Femur (tissue), 1 donor: Measurements from ENCODE around the gene COL6A2.
"Not testable (repeated sequence)": the region's sequence is repeated elsewhere in the genome, so short reads cannot be mapped to it uniquely, and the experiment has no call there.

Experiments used
- DNase-seq: peaks from one replicate; pipeline ENCODE4 v3.0.0-alpha.2; 2017

The COL6A2 gene

GRCh38 chr21:46126309-46127238 lies 28.7 kb downstream of the COL6A2 start:
- peak; percentile 35 for DNase-seq

- peak; percentile 24 for DNase-seq
Observed at GRCh38 chr21:46127239-46128105, 29.6 kb downstream of the COL6A2 start.

GRCh38 chr21:46128106-46128932 lies 30.4 kb downstream of the COL6A2 start:
- DNase-seq, result peak; percentile 25

GRCh38 chr21:46128933-46129571 lies 31.1 kb downstream of the COL6A2 start:
- DNase-seq, result peak; percentile 35

- DNase-seq, result no peak
Observed at GRCh38 chr21:46129846-46130651, 32.1 kb downstream of the COL6A2 start.

GRCh38 chr21:46130831-46131587 lies 33.1 kb downstream of the COL6A2 start:
- DNase-seq, result no peak

GRCh38 chr21:46131588-46131837 lies 33.6 kb downstream of the COL6A2 start:
- no peak for DNase-seq

- DNase-seq, result no peak
Observed at GRCh38 chr21:46131838-46132651, 34.1 kb downstream of the COL6A2 start.

- DNase-seq, result no peak
Observed at GRCh38 chr21:46135782-46136395, 38.0 kb downstream of the COL6A2 start.

GRCh38 chr21:46136739-46137349 lies 38.9 kb downstream of the COL6A2 start:
- no peak for DNase-seq

GRCh38 chr21:46137908-46138307 lies 40.0 kb downstream of the COL6A2 start:
- DNase-seq, result no peak

GRCh38 chr21:46138383-46138970 lies 40.6 kb downstream of the COL6A2 start:
- no peak for DNase-seq

GRCh38 chr21:46139686-46140085 lies 41.8 kb downstream of the COL6A2 start:
- no peak for DNase-seq

- DNase-seq, result not testable (repeated sequence)
Observed at GRCh38 chr21:46140352-46141003, 42.6 kb downstream of the COL6A2 start.

- DNase-seq, result no peak
Observed at GRCh38 chr21:46141767-46142581, 44.1 kb downstream of the COL6A2 start.

- DNase-seq, result no peak
Observed at GRCh38 chr21:46142582-46143473, 44.9 kb downstream of the COL6A2 start.
